Measurements from ENCODE around the gene SLC17A1.
"Not testable (repeated sequence)": the region's sequence is repeated elsewhere in the genome, so short reads cannot be mapped to it uniquely, and the experiment has no call there.

Gene SLC17A1

GRCh38 chr6:25755483-25755882, 76.4 kb downstream of the SLC17A1 start:
- DNase-seq = no peak

- DNase-seq = no peak
Observed at GRCh38 chr6:25754535-25754934, 77.3 kb downstream of the SLC17A1 start, which contains the start of gene SLC17A4. Gene SLC17A4 (plus strand): TSS chr6:25754742. CDS start chr6:25761963, 7,221 bp downstream.

- DNase-seq = no peak
Observed at GRCh38 chr6:25753079-25753478, 78.8 kb downstream of the SLC17A1 start.

- DNase-seq = no peak
Observed at GRCh38 chr6:25750906-25751305, 80.9 kb downstream of the SLC17A1 start.

- DNase-seq = no peak
Observed at GRCh38 chr6:25749837-25750236, 82.0 kb downstream of the SLC17A1 start.

GRCh38 chr6:25748601-25749517, 83.0 kb downstream of the SLC17A1 start:
- not testable (repeated sequence) for DNase-seq

GRCh38 chr6:25748049-25748448, 83.8 kb downstream of the SLC17A1 start:
- DNase-seq = no peak

GRCh38 chr6:25747477-25747876, 84.4 kb downstream of the SLC17A1 start:
- no peak for DNase-seq

- no peak for DNase-seq
Observed at GRCh38 chr6:25746968-25747367, 84.9 kb downstream of the SLC17A1 start.

GRCh38 chr6:25745836-25746235, 86.0 kb downstream of the SLC17A1 start:
- no peak for DNase-seq

- no peak for DNase-seq
Observed at GRCh38 chr6:25743868-25744267, 88.0 kb downstream of the SLC17A1 start.

- no peak for DNase-seq
Observed at GRCh38 chr6:25735261-25735660, 96.6 kb downstream of the SLC17A1 start.

All from activated gamma-delta T cell (primary cell).